ENCODE measurements around the gene SYK.

DNA sequence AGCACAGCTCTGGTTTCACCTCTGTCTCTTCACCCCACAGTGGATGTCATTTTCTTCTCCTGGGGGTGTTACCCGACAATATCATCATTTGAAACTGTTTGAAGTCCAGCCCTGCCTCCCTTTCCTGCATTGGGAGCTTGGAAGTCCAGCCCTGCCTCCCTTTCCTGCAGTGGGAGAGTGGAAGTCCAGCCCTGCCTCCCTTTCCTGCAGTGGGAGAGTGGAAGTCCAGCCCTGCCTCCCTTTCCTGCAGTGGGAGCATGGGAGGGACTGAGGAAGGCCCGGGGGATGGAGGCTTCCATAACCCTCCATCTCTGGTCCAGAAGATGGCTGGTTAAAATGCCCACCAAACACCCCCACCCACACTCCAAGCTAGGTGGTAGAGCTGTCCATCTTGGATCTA, 59.8 kb downstream of the SYK start:
- no peak for TF ChIP-seq EZH2 (IDR thresholded peaks at IDR 0.05; ENCODE audit: low read length, missing control alignments)
- TF ChIP-seq, protein P1, sequence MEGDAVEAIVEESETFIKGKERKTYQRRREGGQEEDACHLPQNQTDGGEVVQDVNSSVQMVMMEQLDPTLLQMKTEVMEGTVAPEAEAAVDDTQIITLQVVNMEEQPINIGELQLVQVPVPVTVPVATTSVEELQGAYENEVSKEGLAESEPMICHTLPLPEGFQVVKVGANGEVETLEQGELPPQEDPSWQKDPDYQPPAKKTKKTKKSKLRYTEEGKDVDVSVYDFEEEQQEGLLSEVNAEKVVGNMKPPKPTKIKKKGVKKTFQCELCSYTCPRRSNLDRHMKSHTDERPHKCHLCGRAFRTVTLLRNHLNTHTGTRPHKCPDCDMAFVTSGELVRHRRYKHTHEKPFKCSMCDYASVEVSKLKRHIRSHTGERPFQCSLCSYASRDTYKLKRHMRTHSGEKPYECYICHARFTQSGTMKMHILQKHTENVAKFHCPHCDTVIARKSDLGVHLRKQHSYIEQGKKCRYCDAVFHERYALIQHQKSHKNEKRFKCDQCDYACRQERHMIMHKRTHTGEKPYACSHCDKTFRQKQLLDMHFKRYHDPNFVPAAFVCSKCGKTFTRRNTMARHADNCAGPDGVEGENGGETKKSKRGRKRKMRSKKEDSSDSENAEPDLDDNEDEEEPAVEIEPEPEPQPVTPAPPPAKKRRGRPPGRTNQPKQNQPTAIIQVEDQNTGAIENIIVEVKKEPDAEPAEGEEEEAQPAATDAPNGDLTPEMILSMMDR (conservative IDR thresholded peaks at IDR 0.05 in 1 of 2, IDR thresholded peaks at IDR 0.05 in 1 of 2; ENCODE audit: low read depth in 1 of 2, low read length in 2 of 2) = no peak
